SW480 (cell line): ENCODE measurements around the gene FHAD1.

Experiments used
- DNase-seq: peaks from one replicate; pipeline ENCODE4 v3.0.0-alpha.2; 2016; ENCODE audit warnings: low spot score

FHAD1 gene

DNA sequence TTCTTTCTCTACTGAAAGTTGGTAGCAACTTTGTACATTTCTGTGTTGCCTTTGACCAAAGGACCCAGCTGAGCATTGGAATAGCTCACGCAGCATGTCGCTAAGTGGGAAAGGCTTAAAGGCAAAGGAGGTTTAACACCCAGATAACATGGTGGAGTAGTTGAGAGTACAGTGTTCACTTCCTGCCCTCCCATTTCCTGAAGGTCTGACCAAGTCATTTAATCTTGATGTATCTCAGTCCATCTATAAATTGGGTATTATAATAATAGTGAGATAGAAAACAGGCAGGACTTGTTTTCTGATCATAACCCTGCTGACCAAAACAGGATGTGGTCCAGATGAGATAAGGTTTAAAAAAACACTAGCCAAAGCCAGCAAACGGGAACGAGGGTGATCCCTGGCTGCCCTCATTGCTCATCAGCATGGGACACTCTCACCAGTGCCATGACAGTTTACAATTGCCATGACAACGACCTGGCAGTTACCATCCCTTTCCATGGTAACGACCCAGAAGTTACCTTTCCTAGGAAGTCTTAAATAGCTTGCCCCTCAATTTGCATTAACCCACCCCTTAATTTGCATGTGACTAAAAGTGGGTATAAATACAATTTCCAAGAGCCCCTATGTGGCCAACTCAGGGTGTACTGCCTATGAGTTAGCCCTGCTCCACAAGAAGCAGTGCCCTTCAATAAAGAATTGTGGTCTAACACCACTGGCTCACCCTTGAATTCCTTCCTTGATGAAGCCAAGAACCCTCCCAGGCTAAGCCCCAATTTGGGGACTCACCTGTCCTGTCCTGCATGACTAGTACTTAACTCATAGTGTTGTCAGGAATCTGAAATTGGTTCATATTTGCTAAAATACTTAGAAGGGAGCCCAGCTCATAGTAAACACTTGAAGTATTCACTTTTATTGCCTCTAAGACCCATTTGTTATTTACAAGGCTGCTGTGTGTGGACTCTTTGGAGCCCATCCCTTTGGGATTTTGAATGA is 28.4 kb upstream of the FHAD1 start:
- no peak for DNase-seq

GRCh38 chr1:15219280-15220023 is 27.6 kb upstream of the FHAD1 start:
- DNase-seq = no peak

GRCh38 chr1:15220024-15220392 is 27.0 kb upstream of the FHAD1 start:
- DNase-seq = no peak

DNA sequence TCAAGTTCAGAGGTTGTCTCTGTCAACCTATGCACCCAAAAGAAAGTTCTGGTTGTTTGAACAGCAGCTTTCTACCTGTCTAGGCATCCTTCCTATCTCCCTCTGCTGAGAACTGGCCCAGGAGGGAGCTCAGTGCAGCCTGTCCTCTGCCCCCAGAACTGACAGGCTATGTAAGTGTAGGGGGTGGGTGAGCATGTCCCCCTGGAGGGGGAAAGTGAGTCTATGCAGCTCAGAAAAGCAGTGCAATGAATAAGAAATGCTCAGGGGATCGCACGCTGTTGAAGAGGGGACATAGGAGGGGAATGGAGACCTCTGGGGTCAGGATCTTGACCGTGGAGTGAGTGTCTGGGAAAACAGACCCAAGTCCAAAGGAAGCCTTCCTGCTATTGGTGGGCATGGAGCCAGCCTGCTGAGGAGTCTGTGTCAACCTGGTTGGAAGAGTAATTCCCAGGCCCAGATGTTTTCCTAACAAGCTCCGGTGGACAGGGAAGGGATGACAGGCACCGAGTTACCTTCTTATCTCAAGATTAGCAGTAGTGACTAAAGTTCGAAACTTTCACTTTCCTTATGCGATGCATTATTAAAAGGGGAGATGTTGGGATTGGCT is 26.1 kb upstream of the FHAD1 start:
- no peak for DNase-seq

GRCh38 chr1:15222653-15223303 is 24.2 kb upstream of the FHAD1 start:
- no peak for DNase-seq

DNA sequence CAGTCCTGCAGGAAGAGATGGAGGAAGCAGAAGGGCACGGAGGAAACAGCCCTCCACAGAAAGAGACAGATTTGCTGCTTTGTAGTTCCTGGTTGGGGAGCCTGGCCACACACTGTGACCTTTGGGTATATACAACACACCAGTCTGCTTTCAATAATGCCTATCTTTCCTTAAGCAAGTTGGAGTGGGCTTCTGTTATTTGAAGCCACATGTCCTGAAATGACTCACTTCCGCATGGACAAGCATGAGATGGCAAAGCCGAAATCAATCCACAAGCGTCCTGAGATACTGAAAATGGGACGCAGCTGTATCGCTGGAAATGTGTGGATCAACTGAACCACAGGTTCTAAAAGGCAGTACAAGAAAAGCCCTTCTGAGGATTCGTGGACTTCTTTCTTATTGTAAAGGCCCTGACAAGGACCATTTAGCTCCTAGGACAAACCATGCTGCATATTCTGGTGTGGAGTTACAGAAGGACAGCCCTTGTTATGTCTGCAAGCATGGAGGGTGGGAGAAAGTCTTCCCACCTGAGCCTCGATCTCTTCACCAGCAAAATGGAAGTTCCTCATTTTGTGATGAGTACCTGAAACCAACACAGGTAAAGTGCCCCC is 22.7 kb upstream of the FHAD1 start:
- DNase-seq = no peak

GRCh38 chr1:15224974-15225373 is 22.0 kb upstream of the FHAD1 start:
- no peak for DNase-seq

DNA sequence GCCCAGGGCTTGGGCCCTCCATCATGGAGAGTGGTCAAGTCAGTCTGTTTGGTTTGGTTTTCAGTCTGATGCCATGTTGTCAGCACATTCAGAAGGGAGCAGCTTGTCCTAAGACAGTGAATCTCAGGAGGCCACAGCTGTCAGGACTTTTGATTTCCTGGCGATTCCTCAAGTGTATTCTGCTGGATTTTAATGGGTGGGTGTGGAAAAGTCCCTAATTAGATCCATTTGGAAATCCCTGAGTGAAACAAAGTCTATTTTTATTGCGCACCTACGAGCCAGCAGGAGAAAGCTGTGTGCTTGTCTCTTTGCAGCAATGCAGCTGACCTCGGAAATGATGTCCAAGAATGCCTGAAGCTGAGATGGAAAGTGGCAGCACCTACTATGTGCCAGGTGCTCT is 21.6 kb upstream of the FHAD1 start:
- DNase-seq = no peak

- DNase-seq = no peak
Observed at GRCh38 chr1:15226388-15227255, 20.4 kb upstream of the FHAD1 start.

DNA sequence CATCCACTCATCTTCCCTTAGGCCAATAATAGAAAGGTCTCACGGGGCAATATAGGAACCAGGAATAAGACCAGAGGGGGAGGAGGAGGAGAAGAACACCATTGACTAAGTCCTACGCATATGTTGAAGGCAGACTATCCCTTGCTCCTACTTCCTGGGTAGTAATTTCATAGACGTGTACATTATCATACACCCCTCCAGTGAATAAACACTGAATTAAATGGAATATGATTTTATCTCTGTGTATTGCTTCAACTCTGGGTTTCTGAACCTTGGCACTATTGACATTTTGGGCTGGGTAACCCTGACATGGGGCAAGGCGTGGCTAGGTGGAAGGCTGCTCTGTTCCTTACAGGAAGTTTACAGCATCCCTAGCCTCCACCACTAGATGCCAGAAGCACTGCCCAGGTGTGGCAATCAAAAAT is 17.3 kb upstream of the FHAD1 start:
- no peak for DNase-seq

- no peak for DNase-seq
Observed at GRCh38 chr1:15231714-15232201, 15.3 kb upstream of the FHAD1 start.

DNA sequence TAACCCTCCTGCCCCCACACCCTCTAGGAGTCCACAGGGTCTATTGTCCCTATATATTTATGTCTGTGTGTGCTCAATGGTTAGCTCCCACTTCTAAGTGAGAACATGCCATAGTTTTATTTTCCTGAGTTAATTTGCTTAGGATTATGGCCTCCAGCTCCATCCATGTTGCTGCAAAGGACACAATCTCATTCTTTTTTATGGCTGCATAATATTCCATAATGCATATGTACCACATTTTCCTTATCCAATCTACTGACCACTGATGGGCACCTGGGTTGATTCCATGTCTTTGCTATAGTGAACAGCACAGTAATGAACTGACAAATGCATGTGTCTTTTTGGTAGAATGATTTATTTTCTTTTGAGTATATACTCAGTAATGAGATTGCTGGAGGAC is 13.3 kb upstream of the FHAD1 start:
- DNase-seq = no peak

- no peak for DNase-seq
Observed at GRCh38 chr1:15236321-15236721, 10.7 kb upstream of the FHAD1 start.

- no peak for DNase-seq
Observed at GRCh38 chr1:15236746-15237145, 10.3 kb upstream of the FHAD1 start.

GRCh38 chr1:15238789-15239188 is 8.2 kb upstream of the FHAD1 start:
- no peak for DNase-seq

DNA sequence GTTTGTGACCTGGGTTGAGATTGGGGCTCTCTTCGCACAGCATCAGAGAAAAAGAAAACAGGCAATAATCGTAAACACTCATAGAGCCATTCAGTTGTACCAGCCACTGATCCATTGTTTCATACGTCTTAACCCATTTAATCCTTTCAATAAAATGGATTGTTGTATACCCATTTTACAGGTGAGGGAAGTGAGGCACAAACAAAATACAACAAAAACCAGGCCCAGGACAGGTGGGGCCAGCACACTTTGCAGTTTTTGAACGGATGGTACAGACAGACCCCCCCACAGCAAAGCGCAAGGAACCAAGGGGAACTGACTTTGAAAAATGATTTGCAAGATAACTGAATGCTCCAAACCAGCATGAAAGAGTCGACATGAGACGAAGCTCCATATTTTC is 4.3 kb upstream of the FHAD1 start:
- no peak for DNase-seq

DNA sequence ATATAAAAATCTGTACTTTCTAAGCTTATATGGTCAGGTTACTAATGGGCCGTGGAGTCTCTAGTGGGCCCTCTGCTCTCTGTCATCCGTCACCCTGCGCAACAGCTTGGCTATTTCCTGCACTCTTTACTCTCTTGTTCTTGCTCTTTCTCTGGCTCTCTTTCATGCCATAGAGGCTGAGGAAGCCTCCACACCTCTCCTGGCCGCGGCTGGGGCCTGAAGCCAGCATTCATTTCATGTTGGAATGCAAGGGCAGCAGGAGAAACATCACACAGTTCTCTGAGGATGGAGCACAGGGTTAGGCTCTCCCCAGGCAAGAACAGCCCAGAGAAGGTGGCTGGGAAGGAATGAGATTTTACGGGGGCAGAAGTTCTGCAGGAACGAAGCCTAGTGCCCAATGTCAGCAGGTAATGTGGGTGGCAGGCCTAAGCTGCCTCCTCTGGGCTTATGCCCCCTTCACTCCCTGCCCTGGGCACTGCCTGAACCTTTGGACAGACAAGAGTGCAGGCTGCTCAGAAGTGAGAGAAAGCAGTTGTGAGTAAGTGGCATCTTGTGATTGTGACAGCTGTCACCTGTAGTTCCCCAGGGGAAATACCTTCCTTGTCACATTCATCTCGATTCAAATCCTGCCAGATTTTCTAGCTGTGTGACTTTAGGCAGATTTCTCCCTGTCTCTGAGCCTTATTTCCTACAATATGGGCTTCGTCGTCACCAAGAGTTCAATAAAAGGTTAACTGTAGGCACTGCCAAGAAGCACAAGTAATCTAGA is 3.6 kb upstream of the FHAD1 start:
- no peak for DNase-seq

DNA sequence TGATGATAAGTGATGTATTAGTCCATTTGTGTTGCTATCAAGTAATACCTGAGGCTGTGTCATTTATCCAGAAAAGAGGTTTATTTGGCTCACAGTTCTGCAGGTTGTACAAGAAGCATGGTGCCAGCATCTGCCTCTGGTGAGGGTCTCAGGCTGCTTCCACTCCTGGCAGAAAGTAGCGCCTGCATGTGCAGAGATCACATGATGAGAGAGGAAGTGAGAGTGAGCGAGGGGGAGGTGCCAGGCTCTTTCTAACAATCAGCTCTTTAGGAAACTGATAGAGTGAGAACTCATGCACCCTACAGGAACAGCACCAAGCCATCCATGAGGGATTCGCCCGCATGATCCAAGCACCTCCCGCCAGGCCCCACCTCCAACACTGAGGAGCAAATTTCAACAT is 2.2 kb upstream of the FHAD1 start:
- DNase-seq = no peak

GRCh38 chr1:15245593-15246360 is 1.2 kb upstream of the FHAD1 start:
- no peak for DNase-seq
